ENCODE data around the gene CALU.
A peak's percentile ranks its signal among the peaks of the same experiment; 100 is the strongest.

Gene CALU

GRCh38 chr7:128759242-128759641 lies 20.1 kb downstream of the CALU start:
- no peak for DNase-seq (ENCODE audit: low read depth)
- TF ChIP-seq, protein P1, sequence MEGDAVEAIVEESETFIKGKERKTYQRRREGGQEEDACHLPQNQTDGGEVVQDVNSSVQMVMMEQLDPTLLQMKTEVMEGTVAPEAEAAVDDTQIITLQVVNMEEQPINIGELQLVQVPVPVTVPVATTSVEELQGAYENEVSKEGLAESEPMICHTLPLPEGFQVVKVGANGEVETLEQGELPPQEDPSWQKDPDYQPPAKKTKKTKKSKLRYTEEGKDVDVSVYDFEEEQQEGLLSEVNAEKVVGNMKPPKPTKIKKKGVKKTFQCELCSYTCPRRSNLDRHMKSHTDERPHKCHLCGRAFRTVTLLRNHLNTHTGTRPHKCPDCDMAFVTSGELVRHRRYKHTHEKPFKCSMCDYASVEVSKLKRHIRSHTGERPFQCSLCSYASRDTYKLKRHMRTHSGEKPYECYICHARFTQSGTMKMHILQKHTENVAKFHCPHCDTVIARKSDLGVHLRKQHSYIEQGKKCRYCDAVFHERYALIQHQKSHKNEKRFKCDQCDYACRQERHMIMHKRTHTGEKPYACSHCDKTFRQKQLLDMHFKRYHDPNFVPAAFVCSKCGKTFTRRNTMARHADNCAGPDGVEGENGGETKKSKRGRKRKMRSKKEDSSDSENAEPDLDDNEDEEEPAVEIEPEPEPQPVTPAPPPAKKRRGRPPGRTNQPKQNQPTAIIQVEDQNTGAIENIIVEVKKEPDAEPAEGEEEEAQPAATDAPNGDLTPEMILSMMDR (IDR thresholded peaks at IDR 0.05; ENCODE audit: control insufficient read depth, insufficient read depth, low read depth, low read length, missing control alignments): no peak
- H3K4me3 ChIP-seq (ENCODE audit: control insufficient read depth, low read depth, low read length): no peak overlapping the region

DNA sequence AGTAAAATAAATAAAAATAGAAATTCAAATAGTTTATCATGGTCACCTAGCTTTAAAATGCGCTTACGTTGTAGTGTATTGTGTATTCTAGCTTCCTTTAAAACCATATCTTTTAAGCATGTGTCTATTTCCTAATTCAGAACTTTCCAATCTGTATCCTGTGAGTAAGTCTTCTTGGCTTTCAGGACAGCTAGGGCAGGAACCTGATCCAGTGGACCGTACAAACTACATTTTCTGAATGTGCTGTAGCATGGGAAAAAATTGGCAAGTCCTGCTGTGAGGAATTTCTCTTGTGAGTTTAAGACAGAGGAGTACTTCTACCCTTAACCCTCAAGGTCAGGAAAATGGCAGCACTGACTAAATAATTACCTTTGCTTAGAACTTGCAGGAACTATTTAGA lies 24.4 kb downstream of the CALU start:
- DNase-seq (ENCODE audit: low read depth): no peak
- H3K4me3 ChIP-seq (ENCODE audit: control insufficient read depth, low read depth, low read length): no peak overlapping the region
- TF ChIP-seq, protein P1 (IDR thresholded peaks at IDR 0.05; ENCODE audit: control insufficient read depth, insufficient read depth, low read depth, low read length, missing control alignments): no peak

DNA sequence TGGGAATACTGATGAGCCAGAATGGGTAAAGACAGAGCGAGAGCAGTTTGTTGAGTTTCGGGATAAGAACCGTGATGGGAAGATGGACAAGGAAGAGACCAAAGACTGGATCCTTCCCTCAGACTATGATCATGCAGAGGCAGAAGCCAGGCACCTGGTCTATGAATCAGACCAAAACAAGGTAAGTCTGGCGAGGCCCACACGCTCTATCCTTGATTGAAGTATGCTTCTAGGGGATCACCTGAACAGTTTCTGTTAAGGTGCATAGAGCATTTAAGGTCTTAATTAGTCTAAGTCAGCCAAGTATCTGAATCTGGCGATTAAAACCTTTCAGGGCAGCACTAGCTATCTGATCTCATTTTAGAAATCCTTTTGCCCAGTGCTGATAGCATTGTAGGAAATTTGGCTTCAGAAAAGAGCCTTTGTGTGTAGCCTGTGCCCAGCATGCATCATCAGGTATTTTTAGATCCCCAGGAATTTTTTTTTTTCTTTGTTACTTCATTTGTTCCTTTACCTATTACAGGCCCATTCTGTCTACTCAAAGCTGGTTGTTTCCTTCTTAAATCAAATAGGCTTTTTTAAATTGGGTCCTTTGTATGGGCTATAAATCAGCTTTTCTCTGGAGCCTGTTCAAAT lies 28.4 kb downstream of the CALU start:
- no peak for DNase-seq (ENCODE audit: low read depth)
- no peak overlapping the region for H3K4me3 ChIP-seq (ENCODE audit: control insufficient read depth, low read depth, low read length)
- TF ChIP-seq, protein P1 (IDR thresholded peaks at IDR 0.05; ENCODE audit: control insufficient read depth, insufficient read depth, low read depth, low read length, missing control alignments): no peak

DNA sequence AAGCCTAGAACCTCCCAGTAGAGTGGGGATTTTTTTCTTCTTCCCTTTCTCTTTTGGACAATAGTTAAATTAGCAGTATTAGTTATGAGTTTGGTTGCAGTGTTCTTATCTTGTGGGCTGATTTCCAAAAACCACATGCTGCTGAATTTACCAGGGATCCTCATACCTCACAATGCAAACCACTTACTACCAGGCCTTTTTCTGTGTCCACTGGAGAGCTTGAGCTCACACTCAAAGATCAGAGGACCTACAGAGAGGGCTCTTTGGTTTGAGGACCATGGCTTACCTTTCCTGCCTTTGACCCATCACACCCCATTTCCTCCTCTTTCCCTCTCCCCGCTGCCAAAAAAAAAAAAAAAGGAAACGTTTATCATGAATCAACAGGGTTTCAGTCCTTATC lies 31.1 kb downstream of the CALU start:
- DNase-seq (ENCODE audit: low read depth): peak; percentile 10
- TF ChIP-seq, protein P1 (IDR thresholded peaks at IDR 0.05; ENCODE audit: control insufficient read depth, insufficient read depth, low read depth, low read length, missing control alignments): no peak

DNA sequence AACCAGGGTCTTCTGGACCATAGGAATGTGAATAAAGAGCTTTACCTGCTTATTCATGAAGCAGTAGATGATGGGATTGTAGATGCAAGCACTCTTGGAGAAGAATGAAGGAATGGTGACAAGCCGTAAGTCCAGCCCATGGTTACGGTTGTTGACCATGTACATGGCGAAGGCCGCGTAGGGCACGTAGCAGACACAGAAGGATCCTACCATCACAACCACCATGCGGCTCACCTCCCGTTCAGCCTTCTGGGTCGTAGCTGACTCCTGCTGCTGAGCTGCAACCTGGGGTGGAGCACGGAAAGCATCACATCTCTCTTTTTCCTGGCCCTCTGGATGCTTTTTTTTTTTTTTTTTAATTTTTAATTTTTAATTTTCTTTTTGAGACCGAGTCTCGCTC lies 34.4 kb downstream of the CALU start:
- no peak overlapping the region for H3K4me3 ChIP-seq (ENCODE audit: control insufficient read depth, low read depth, low read length)
- DNase-seq (ENCODE audit: low read depth): no peak
- TF ChIP-seq, protein P1 (IDR thresholded peaks at IDR 0.05; ENCODE audit: control insufficient read depth, insufficient read depth, low read depth, low read length, missing control alignments): no peak

More for the DNA sequence above, 31.1 kb downstream of the CALU start:
- no peak overlapping the region for H3K4me3 ChIP-seq (ENCODE audit: control insufficient read depth, low read depth, low read length)

DNA sequence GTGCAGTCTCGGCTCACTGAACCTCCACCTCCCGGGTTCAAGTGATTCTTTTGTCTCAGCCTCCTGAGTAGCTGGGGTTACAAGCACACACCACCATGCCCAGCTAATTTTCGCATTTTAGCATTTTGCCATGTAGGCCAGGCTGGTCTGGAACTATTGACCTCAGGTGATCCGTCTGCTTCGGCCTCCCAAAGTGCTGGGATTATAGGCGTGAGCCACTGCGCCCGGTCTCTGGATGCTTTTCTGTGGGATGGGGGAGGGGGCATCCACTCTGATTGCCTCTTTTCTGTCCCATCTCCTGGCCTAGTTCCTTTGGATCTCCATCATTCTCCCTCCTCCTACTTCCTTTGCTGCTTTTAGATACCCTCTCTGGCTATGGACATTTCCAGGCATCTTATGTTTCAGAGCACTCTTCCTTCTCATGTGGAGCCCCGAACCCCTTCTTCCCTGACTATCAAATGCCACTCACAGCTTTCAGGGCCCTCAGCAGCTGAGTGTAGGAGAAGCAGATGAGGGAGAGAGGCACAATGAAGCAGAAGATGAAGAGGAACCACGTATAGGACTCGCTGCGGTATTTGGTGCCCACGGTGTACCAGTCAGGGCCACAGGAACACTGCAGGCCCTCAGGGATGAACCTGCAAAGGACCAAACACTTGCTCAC lies 35.0 kb downstream of the CALU start:
- TF ChIP-seq, protein P1 (IDR thresholded peaks at IDR 0.05; ENCODE audit: control insufficient read depth, insufficient read depth, low read depth, low read length, missing control alignments): no peak
- no peak for DNase-seq (ENCODE audit: low read depth)
- H3K4me3 ChIP-seq (ENCODE audit: control insufficient read depth, low read depth, low read length): no peak overlapping the region

All from AG09309 (cell line).